T-helper 1 cell treated with Interleukin-12 subunit alpha and Interleukin-12 subunit beta and Interleukin-4 antibody, amounts not matched to agents 30 μg/mL and 1 μg/mL, for 36 hours (primary cell): ENCODE measurements around the gene PERCC1.
"Not testable (repeated sequence)": the region's sequence is repeated elsewhere in the genome, so short reads cannot be mapped to it uniquely, and the experiment has no call there.

Experiments
- H3K27ac Mint-ChIP-seq: one replicate; pipeline ENCODE4 v1.8.0; 2021; ENCODE audit warnings: mild to moderate bottlenecking, mixed read lengths
- H3K27me3 Mint-ChIP-seq: one replicate; pipeline ENCODE4 v1.8.0; 2021; ENCODE audit warnings: low read depth, mixed read lengths
- H3K36me3 Mint-ChIP-seq: one replicate; pipeline ENCODE4 v1.8.0; 2021; ENCODE audit warnings: low read depth, mixed read lengths
- H3K4me1 Mint-ChIP-seq: one replicate; pipeline ENCODE4 v1.8.0; 2021; ENCODE audit warnings: low read depth, mixed read lengths
- H3K4me3 Mint-ChIP-seq: one replicate; pipeline ENCODE4 v1.8.0; 2021; ENCODE audit warnings: mild to moderate bottlenecking, moderate library complexity, mixed read lengths
- H3K9me3 Mint-ChIP-seq: one replicate; pipeline ENCODE4 v1.8.0; 2021; ENCODE audit warnings: mixed read lengths

PERCC1 gene

GRCh38 chr16:1471569-1472194 is 40.8 kb downstream of the PERCC1 start:
- H3K36me3 Mint-ChIP-seq = no peaks in the 10 kb centered on the region
- no peaks in the 10 kb centered on the region for H3K27me3 Mint-ChIP-seq
- no peak overlapping the region for H3K27ac Mint-ChIP-seq
- H3K4me1 Mint-ChIP-seq = peaks cover 18% of the 10 kb centered on the region
- H3K9me3 Mint-ChIP-seq = no peaks in the 10 kb centered on the region
- no peak overlapping the region for H3K4me3 Mint-ChIP-seq

- no peaks in the 10 kb centered on the region for H3K36me3 Mint-ChIP-seq
- peaks cover 18% of the 10 kb centered on the region for H3K4me1 Mint-ChIP-seq
- H3K4me3 Mint-ChIP-seq = peak overlapping the region; percentile 65
- H3K9me3 Mint-ChIP-seq = no peaks in the 10 kb centered on the region
- H3K27me3 Mint-ChIP-seq = no peaks in the 10 kb centered on the region
- peak overlapping the region; percentile 16 for H3K27ac Mint-ChIP-seq
These were observed 42.1 kb downstream of the PERCC1 start for GRCh38 chr16:1472974-1473373.

- Mint-ChIP-seq H3K4me3 (peak overlapping the region; percentile 63), H3K27me3 (no peaks in the 10 kb centered on the region), H3K27ac (peak overlapping the region; percentile 55), H3K36me3 (no peaks in the 10 kb centered on the region), H3K9me3 (no peaks in the 10 kb centered on the region), H3K4me1 (peaks cover 18% of the 10 kb centered on the region)
These were observed 43.4 kb downstream of the PERCC1 start for GRCh38 chr16:1474082-1474795.

GRCh38 chr16:1474796-1475551 is 44.1 kb downstream of the PERCC1 start, which contains the start of gene CLCN7:
TSS of gene CLCN7 (minus strand) at chr16:1475028. CDS start at chr16:1474974, 54 bp downstream.
- Mint-ChIP-seq H3K27ac (peak within 1 kb of the TSS; percentile 87), H3K4me3 (peak within 1 kb of the TSS; percentile 85), H3K9me3 (no peaks in the 10 kb centered on the region), H3K4me1 (peaks cover 16% of the 10 kb centered on the region), H3K27me3 (no peaks in the 10 kb centered on the region), H3K36me3 (no peaks in the 10 kb centered on the region)

- Mint-ChIP-seq H3K9me3 (no peaks in the 10 kb centered on the region), H3K27me3 (no peaks in the 10 kb centered on the region), H3K4me3 (peak overlapping the region; percentile 85), H3K36me3 (no peaks in the 10 kb centered on the region), H3K27ac (peak overlapping the region; percentile 87), H3K4me1 (peaks cover 14% of the 10 kb centered on the region)
These were observed 44.8 kb downstream of the PERCC1 start for GRCh38 chr16:1475552-1476114.

- Mint-ChIP-seq H3K4me3 (no peak overlapping the region), H3K27ac (no peak overlapping the region), H3K27me3 (no peaks in the 10 kb centered on the region), H3K36me3 (no peaks in the 10 kb centered on the region), H3K4me1 (peaks cover 11% of the 10 kb centered on the region), H3K9me3 (no peaks in the 10 kb centered on the region)
These were observed 46.2 kb downstream of the PERCC1 start for GRCh38 chr16:1477033-1477432.

GRCh38 chr16:1478937-1479336 is 48.1 kb downstream of the PERCC1 start:
- not testable (repeated sequence) for H3K27me3 Mint-ChIP-seq, H3K4me1 Mint-ChIP-seq, H3K36me3 Mint-ChIP-seq, H3K9me3 Mint-ChIP-seq, H3K27ac Mint-ChIP-seq, H3K4me3 Mint-ChIP-seq

- no peaks in the 10 kb centered on the region for H3K27me3 Mint-ChIP-seq
- H3K9me3 Mint-ChIP-seq = no peaks in the 10 kb centered on the region
- no peaks in the 10 kb centered on the region for H3K4me1 Mint-ChIP-seq
- H3K4me3 Mint-ChIP-seq = no peak overlapping the region
- no peak overlapping the region for H3K27ac Mint-ChIP-seq
- H3K36me3 Mint-ChIP-seq = no peaks in the 10 kb centered on the region
These were observed 51.3 kb downstream of the PERCC1 start for GRCh38 chr16:1481906-1482835.
